ENCODE results near the gene CBLB.
"Not testable (repeated sequence)": the region's sequence is repeated elsewhere in the genome, so short reads cannot be mapped to it uniquely, and the experiment has no call there.

The CBLB gene

GRCh38 chr3:105747060-105747541, 121.7 kb downstream of the CBLB start:
- peak in 1 of 5 donors; percentile 18 for DNase-seq

DNA sequence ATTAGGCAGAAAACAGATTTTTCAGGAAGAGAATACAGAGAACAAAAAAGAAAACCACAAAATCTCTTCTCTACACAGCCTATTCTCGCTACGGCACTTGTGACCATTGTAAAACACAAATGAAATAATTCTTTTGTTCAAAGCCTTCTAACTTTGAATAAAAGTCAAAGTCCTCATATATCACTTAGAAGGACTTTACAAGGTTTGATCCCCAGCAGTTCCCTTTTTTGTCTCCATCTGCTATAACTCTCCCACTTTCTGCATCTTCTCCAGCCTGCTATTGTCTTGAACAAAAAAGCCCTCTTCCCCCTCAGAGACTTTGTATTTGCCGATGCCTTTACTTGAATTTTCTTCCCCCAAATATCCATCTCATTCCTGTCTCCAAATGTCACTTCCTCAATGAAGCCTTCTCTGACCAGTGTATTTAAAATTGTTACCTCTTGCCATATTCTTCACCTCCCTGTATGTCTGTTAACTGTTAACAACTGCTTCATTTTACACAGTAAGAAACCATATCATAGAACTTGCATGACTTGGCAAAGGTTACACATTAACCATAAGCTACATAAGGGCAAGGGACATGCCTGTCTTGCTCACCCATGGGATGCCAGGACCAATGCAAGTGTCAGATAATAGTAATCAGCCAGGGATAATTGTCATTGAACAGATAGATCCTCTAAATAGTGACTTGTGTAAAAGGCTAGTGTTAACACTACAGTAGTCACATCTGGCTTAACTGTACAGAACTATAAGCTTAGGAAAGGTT, 122.4 kb downstream of the CBLB start:
- no peak for DNase-seq

- DNase-seq: no peak
Measured at GRCh38 chr3:105745046-105745445, 123.8 kb downstream of the CBLB start.

- no peak for DNase-seq
Measured at GRCh38 chr3:105744202-105744601, 124.6 kb downstream of the CBLB start.

DNA sequence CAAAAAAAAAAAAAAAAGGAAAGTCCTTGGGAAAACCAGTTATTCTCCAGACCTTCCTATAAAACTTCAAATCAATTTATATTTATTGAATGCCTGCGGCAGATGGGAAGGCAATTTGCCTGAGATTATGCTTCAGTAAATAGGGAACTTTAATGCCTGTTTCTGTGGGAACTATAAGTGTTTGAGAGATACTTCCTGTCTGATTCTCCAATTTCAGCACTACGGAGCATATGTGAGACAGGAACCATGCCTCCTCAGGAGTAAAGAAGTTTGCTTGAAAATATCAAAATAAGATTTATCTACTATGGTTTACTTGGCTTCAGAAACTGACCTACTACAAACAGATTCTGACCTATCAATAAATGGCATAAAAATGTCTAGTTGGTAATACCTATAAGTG, 135.5 kb downstream of the CBLB start:
- DNase-seq: no peak

DNA sequence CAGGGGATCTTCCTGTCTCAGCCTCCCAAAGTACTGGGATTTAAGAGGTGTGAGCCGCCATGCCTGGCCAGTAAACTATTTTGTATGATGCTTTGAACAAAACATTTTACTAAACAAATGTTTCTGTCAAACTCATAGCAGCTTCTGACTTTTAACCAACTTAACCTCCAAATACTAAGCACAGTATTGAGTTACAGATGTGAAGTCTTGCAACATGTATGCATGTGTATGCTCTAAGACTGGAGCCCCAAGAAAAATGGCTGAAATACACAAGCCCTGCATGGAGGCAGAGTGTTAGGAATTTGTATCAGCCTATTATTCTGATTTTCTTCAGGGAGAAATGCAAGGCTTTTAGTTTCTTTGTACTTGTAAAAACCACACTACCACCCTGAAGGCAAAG, 137.1 kb downstream of the CBLB start:
- DNase-seq: no peak

DNA sequence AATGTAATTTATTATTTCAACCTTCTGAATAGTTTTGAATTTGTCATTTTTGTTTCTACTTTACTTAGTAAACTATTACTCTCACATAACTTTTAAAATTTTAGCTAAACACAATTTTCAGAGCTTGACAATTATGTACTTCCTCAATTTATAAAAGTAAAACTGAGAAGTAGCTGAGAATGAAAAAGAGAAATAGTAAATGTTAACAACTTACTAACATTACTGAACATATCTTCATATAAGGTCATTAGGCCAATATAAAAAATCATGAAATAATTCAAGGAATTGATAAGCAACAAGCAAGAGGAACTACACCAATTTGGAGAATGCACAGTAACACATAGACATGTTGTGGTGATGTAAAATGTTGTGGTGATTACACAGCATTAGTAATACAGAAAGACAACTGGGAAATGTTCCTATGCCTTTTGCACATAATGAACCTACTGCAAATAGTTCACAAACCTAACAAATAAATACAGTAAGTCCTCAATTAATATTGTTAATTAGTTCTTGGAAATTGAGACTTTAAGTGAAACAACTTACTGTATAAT, 137.9 kb downstream of the CBLB start:
- no peak for DNase-seq

DNA sequence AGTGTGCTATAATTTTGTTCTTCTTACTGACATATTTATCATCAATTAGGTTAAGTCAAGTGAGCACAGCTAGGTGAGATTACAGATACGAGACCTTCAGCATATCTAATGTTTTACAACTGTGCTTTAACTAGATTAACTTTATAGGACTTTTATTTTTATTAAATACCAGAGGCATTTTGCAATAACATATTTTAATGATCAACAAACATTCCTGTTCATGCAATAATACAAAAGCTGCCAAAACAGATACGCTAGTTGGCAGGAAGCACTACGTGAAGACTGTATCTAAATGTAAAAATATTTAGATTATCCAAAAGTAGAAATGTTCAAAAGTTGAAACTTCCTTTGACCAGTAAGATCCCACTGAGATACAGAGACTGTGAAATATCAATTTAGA, 139.1 kb downstream of the CBLB start:
- no peak for DNase-seq

DNA sequence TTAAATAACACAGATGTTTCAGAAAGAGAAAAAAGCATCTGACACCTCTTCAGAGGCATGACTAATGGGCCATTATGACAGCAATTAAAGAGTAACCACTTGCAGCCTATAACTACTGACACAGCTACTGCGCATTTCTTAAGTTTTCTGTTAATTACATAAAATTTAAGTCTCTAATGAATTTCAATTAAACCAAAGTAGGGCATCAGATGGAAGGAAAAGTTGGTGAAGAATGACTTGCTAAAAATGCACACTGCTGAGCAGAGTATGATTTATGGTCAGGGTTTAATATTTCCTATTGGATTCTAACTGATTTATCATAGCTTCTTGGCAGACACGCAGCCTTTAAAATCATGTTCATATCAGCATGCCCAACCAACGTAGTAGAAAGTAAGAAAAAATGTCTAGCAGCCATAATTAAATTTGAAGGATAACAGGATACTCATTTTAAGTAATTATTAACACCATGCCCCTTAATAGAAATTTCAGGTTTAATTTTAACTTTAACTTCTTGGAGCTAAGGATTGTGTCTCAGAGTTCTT, 140.0 kb downstream of the CBLB start:
- no peak for DNase-seq

DNA sequence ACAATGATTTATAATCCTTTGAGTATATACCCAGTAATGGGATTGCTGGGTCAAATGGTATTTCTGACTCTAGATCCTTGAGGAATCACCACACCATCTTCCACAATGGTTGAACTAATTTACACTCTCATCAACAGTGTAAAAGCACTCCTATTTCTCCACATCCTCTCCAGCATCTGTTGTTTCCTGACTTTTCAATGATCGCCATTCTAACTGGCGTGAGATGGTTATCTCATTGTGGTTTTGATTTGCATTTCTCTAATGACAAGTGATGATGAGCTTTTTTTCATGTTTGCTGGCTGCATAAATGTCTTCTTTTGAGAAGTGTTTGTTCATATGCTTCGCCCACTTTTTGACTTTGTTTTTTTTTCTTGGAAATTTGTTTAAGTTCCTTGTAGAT, 141.8 kb downstream of the CBLB start:
- not testable (repeated sequence) for DNase-seq

- peak in 1 of 5 donors; percentile 51 for DNase-seq
Measured at GRCh38 chr3:105722943-105723556, 145.8 kb downstream of the CBLB start.

- no peak for DNase-seq
Measured at GRCh38 chr3:105719791-105720190, 149.0 kb downstream of the CBLB start.

DNA sequence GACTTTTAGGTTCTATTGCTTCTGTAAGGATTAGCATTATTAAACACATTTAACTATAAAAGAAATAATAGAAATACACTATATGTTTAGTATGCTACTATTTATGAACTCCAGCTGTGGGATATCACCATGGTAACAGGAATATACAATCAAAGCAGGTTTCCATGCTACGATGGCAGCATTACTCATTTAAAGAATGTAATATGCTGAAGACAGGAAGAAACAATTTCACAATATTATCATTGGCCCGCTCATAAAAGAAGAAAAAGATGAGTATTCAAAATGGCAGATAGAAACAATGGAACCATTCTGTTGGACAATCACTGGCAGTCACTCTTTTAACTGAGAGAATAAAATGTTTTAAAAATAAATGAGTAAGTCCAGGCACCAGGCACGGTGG, 153.4 kb downstream of the CBLB start:
- DNase-seq: peak in 1 of 5 donors; percentile 28

DNA sequence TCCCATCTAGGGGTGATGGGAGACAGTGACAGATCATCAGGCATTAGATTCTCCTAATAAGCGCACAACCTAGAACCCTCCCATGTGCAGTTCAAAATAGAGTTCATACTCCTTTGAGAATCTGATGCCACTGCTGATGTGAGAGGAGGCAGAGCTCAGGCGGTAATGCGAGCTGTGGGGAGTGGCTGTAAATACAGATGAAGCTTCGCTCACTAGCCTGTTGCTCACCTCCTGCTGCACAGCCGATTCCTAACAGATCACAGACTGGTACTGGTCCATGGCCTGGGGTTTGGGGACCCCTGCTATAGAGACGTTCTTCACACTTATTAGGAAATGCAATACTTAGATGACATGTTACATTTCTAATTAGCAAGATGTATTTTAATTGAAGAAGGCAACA, 154.4 kb downstream of the CBLB start:
- DNase-seq: no peak

- no peak for DNase-seq
Measured at GRCh38 chr3:105708980-105709379, 159.8 kb downstream of the CBLB start.

DNA sequence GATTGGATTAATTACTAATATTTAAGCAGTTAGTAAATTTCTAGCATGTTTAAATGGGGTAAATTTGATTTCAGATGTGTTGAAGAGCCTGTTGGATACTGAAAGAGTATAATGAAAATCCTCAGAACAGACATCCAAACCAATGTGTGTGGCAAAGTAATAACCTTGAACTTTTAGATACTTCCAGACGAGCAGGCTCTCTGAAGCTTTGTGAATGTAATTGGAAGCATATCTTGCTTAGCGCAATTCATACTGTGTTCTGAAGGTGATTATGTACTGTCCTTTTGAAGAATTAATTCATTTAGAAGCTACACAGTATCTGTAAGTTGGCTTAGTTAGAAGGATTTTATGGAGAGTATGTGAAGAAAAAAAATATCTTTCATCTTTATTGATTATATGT, 161.8 kb downstream of the CBLB start:
- DNase-seq: no peak

DNA sequence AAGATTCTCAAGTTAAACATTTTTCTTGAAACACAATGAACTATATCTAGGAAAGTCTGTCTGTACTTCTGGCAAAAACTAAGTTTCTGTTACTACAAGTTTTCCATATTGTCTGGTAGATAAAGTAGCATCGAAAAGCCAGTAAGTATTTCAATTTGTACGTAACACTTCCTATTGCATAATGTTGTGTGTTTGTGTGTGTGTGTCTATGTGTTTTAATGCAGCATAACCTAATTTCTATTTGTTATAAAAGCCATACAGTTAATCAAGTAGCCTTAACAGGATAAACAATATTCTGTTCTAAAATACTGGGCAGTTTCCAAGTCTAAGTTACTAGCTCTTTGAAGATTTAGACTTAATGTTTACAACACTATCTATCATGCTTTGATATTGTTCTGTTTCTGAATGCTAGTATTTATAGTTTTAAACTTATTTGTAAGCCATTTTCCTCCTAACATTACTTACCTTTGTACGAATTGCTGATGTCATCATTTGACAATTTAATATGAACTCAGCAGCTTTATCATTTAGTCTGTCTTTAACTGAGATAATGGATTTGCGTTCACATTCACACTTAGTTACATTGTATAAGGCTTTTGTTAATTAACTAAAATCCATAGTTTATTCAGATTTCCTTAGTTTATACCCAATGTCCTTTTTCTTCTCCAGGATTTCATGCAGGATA, 163.9 kb downstream of the CBLB start:
- no peak for DNase-seq

- DNase-seq: no peak
Measured at GRCh38 chr3:105700575-105700974, 168.2 kb downstream of the CBLB start.

- DNase-seq: no peak
Measured at GRCh38 chr3:105691633-105692032, 177.2 kb downstream of the CBLB start.

DNA sequence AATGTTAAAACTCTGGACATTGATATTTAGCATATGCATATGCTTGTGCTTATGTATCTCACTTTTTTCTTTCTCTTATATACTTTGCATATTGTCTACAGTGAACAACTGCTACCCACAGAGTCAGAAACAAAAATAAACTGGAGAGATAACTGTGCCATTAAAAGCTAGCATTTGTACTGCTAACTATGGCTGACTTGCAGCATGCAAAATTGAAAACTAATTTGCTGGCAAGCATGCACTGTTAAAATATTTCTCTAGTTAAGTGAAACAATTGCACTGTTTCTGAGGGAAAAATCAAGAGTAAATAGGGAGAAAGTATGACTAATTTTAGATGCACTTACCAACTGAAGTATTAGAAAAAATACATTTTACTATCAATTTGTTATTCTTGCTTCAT, 177.8 kb downstream of the CBLB start:
- DNase-seq: no peak

- no peak for DNase-seq
Measured at GRCh38 chr3:105688821-105689220, 180.0 kb downstream of the CBLB start.

DNA sequence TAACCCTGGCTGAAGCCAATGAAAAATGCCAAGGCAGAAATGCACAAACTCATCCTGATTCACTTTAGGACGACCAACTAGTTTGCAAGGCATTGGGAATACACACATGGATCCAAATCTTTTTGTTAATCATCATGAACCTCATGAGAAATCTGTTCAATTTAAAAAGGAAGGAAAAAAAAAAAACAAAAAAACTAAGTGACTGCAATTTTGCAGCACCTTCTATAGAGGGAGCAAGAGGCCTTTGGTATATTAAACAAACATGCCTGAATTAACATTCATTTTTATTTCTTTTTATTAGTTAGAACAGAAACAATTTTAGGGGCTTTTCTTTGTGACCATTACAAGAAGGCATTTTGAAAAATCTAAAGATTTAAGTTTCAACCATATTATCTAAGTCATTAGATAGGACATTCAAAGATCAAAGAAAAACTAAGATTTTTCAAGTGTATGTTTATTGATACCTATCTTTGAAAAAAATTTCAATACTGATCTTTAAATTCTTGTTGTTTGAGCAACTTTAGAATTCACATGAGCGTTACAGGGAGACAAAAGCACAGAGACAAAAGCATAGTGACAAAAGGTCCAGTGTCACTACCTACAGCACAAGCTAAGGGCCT, 182.4 kb downstream of the CBLB start:
- peak in 1 of 5 donors; percentile 15 for DNase-seq

DNA sequence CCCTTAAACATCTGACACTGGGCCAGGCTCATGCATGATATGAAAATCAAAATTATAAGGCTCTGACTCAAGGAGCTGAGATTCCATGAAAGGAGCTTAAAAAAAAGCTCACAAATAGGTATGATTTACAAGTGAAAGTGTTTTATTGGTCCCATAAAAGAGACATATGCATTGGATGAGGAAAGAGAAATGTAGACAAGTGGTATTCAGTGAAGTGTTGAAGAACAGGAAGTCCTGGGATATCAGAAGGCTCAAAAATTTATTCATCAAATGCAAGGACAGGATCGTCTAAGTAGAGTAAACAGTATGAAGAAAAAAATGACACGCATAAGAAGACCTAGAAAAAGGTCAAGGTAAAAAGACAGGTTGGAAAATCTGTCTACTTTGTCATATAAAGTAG, 188.9 kb downstream of the CBLB start:
- no peak for DNase-seq

Measured in T-helper 1 cell (primary cell).